ENCODE data around the gene TINCR.
"Not testable (repeated sequence)": the region's sequence is repeated elsewhere in the genome, so short reads cannot be mapped to it uniquely, and the experiment has no call there.

Gene TINCR

DNA sequence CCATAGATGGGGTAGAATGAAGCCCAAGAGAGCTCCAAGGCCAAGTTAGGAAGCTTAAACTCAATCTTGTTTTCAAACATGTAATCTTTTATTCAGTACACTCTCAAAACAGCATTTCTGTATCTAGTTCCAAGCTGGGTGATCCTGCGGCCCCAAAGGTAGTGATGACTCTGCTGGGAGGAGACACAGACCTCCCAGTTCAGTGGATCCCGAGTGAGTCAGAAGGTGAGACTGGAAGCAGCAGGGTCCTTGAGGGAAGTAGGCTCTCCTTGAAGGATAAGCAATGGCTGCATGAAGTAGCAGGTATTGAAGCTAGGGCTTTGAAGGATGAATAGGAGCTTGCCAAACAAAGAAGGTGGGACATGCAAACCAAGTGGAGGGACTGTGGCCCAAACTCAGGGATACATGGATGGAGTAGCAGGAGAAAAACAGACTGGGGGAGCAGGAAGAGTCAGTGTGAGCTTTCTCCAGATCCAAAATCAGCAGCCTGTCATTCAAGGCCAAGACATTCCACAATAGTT is 9.6 kb downstream of the TINCR start:
- DNase-seq, result no peak

DNA sequence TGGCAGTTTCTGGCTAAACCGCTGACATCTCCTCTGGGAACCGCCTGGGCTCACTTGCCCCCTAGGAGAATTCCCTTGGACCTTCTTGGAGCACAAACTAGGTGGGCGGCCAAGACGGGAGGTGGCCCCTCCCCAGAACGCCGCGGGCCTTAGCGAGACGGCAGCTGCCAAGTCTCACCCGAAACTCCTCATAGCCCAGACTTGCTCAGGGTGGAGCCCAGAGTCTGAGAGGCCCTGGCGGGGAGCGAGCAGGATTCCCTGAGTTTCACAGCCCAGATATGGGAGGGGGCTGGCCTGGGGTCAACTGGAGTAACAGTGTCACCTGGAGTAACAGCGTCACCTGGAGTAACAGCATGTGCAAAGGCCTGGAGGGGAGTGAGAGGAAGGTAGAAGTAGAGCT is 10.1 kb downstream of the TINCR start:
- no peak for DNase-seq

DNA sequence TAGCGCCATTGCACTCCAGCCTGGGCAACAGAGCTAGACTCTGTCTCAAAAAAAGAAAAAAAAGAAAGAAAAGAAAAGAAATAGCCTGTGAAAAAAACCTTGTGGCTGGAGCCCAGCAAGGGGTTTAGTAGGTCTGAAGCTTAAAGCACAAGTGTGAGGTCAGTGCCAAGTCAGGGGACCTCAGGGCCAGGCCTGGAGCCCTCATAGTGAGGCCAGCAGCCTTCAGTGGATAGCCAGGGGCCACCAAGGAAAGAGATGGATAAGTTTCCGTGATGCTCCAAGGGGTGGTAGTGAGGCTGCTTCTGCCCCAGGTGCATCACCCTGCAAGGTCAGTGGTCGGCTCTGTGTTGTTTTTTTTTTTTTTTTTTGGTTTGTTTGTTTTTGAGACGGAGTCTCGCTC is 12.9 kb downstream of the TINCR start:
- no peak for DNase-seq

DNA sequence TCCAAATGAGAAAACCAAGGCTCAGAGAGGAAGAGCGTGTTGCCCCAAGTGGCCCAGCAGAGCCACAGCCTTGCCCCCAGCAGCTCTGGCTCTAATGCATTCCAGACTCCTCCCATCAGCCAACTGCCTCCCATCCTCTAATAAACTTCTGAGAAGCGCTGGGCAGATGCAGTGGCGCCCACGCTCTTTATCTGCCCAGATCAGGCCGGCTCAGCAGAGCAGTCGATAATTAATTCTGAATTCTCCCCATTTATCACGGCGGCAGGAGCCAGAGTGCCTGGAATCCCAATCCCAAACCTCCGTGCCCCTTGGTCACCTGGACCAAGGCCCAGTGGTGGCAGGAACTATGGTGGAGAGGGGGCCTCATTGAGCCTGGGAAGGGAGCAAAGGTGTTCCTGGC is 13.9 kb downstream of the TINCR start:
- DNase-seq, result no peak

DNA sequence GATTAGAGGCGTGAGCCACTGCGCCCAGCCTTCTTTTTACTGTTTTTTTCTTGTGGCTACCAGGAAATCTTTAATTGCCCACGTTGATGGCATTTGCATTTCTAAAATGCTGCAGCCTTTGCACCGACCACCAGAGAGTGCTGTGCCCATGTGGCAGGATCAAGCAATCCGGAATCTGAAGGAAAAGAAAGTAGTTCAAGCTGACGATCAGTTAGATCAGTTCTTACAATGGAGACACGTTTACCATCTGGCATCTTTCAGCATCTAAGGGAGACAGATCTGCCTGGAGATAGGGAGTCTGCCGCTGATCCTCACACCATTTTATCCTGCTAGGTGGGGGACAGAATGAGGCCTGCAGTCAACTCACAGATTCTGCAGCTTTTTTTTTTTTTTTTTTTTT is 19.9 kb downstream of the TINCR start:
- no peak for DNase-seq

DNA sequence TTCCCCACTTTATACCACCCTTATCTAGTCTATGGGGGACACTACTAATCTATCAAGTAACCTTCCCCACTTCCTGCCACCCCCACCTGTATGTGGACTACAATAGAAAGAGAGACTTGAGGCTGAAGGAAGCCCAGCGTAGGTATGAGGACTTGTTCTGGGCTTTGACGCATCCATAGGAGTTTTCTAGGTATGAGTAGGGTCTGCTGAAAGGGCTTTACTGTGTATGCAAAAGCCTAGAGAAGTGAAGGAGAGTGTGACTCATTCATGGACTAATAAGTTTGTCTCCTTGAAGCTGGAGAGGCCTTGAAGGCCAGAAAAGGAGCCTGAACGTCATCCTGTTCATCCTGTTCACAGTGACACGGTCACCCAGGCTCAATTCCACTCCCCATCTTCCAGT is 21.8 kb downstream of the TINCR start:
- no peak for DNase-seq

DNA sequence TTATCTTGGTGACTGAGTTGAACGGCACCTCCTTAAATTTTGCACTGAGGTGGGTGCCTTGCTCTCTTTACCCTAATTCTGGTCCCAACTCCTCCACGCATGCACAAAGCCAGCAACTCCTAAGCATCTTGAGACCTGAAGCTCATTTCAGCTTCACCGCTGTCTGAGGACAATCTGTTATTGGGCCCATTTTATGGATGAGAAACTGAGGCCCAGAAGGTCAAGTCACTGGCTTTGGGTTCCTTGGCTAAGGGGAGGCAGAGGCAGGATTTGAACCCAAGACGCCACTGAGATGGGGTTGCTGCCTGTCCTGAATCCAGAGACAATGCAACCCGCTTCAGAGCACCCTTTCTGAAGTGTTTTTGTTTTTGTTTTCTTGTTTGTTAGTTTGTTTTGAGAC is 22.7 kb downstream of the TINCR start:
- DNase-seq, result no peak

DNA sequence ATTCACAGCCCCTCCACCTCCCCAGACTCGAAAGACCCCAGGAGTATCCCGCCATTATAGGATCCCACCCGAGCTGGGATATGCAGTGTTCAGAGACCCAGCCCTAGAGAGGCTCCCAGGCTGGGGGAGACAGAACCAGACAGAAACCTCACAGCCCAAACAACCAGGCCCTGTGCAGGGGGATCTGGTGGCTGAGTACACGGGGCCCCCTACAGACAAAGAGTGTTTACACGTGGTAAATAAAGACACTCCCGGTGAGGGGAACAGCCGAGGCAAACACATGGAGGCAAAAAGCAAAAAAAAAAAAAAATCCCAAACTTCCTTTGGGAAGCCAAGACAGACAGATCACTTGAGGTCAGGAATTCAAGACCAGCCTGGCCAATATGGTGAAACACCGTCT is 25.1 kb downstream of the TINCR start:
- DNase-seq, result no peak

DNA sequence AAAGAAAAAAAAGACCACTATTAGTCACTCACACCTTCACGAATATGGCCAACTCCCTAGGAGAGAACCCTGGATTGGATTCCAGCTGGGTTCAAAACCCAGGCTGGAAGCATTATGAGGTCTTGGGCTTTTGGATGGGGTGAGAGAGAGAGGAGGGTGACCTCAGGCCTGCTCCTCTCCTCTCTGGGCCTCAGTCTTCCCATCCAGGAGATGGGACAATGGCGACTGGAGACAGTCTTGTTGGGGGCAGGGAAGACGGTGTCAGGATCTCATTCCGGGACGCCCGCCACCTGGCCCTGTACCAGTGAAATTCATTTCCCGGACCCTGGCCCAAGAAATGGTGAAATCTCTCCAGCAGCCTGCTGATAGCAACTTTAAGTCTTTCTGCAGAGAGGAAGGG is 26.3 kb downstream of the TINCR start:
- no peak for DNase-seq

DNA sequence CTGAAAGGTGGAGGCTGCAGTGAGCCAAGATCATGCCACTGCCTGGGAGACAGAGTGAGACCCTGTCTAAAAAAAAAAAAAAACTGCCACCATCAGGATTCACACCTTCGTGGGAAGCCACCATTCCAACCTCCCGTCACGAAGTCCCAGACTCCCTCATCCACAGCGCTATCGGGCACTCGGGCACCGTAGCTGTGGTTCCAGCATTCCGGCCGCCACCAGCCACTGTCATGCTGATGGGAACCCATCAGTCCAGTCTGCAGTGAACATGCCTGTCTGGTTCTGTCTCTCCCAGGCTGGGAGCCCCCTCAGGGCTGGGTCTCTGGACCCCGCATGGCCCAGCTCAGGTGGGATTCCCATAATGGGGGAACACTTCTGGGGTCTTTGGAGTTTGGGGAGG is 27.5 kb downstream of the TINCR start:
- DNase-seq, result no peak

DNA sequence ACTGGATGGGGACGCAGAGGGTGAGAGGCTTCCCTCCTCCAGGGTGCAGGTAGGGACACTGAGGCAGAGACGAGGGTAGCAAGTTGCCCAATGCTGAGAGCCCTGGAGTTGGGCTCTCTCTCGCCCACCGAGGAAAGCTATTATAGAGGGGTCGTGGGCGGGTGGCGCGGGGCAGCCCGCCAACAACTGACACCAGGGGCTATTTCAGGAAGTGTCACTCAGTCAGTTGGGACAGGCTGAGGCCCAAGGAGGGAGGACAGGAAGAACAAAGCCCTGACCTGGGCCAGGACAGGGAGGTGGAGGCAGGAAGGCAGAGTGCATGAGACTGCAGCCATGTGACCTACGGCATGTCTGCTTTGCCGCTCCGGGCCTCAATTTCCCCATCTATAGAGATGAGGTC is 29.9 kb downstream of the TINCR start:
- no peak for DNase-seq

DNA sequence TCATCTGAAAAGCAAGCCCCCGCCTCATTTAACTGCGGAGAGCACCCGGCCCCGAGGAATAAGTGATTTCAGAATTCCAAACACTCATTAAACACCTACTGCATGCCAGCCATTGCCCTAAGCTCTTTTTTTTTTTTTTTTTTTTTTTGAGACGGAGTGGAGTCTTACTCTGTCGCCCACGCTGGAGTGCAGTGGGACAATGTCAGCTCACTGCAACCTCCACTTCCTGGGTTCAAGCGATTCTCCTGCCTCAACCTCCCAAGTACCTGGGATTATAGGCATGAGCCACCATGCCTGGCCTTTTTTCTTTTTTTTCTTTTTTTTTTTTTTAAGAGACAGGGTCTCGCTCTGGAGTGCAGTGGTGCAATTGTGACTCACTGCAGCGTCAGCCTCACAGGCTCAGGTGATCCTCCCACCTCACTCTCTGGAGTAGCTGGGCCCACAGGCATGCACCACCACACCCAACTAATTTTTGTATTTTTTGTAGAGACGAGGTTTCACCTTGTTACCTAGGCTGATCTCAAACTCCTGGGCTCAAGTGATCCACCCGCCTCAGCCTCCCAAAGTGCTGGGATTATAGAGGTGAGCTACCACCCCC is 30.7 kb downstream of the TINCR start:
- DNase-seq, result not testable (repeated sequence)

DNA sequence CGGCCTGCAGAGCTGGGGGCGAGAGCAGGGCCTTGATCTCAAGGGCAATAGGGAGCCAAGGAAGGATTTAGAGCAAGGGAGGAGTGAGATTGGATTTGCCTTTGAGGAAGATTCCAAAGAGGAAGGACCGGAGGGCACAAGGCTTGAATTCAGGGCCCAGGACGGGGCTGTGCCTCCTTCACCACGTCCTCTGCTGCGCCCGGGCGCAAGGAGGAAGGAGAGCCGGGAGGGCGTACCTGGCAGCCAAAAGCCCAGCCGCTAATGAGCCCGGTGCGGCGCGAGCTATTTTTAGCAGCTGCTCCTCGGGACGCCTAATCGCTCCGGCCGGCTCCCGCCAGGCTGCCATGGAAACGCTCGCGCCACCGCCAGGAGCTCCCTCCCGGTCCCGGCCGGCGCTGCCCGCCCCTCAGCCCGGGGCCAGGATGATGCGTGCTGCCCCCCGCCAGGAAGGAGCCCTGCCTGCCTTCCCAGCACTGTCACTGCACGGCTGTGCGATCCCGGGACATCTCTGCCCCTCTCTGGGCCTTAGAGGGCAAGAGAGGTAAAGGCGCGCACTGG is 31.3 kb downstream of the TINCR start:
- no peak for DNase-seq

DNA sequence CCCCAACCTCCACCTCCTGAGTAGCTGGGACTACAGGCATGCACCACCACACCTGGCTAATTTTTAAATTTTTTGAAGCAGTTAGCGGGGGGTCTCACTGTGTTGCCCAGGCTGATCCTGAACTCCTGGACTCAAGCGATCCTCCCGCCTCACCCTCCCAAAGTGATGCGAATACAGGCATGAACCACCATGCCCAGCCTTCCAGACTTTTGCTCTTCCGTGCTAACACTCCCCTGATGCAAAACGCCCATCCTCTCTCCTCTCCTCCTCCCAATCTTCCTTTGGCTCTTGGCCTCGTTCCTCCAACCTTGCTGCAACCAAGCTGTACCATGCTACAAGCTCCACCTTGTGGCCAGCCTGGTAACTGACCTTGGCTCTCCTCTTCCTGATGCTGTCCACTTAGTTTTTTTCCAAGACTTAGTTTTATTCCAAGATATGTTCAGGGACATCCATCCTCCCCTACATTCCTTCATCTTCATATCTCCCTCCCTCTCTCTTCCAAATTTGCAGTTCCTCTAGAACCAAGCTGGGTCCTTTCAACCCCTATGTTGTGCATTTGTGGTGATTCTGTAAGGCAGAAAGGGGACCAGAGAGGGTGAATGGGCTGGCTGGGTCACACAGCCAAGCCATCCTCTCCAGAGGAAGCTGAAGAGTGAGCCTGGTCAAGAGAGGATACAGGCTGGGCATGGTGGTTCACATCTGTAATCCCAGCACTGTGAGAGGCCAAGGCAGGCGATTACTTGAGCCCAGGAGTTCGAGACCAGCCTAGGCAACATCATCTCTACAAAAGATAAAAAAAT is 32.8 kb downstream of the TINCR start:
- DNase-seq, result no peak

DNA sequence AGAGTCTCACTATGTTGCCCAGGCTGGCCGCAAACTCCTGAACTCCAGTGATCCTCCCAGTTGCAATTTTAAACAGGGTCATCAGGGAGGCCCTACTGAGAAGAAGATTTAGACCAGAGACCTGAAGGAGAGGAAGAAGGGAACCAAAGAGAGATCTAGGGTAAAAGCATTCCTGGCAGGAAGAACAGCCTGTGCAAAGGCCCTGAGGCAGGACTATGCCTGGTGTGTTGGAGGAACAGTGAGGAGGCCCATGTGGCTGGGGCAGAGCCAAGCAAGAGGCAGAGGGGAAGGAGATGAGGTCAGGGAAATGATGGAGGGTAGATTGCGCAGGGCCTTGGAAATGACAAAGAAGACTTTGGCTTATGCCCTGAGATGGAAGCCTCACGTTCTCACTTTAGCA is 34.5 kb downstream of the TINCR start:
- no peak for DNase-seq

DNA sequence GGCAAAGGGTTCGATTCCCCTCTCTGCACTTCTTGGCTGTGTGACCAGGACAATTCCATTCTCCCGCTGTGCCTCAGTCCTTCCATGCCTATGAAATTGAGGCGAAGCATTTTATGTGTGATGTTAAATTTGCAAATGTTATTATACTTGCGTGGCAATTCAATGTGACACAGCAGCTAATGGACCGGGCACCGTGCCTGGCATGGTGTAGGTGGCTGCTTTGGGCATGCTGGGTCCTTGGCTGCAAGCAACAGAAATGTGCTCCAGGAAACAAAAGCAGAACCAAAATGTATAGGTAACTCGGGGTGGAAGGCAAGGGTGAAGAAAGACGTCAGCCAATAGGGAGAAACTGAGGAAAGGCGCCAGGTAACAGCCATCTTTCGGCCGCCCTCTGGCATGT is 37.1 kb downstream of the TINCR start:
- no peak for DNase-seq

DNA sequence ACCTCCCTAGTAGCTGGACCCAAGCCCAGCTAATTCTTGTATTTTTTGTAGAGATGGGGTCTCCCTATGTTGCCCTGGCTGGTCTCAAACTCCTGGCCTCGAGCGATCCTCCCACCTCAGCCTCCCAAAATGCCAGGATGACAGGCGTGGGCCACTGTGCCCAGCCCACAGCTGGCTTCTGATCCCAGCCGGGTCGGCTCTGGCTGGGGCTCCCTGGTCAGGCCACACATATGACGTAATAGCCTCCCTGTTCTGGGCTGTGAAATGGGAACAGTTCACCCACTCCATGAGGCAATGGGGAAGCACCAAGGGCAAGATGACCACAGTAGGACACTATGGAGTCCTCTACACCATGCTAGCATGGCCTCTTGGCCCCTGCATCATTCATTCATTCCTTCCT is 41.1 kb downstream of the TINCR start:
- DNase-seq, result no peak

DNA sequence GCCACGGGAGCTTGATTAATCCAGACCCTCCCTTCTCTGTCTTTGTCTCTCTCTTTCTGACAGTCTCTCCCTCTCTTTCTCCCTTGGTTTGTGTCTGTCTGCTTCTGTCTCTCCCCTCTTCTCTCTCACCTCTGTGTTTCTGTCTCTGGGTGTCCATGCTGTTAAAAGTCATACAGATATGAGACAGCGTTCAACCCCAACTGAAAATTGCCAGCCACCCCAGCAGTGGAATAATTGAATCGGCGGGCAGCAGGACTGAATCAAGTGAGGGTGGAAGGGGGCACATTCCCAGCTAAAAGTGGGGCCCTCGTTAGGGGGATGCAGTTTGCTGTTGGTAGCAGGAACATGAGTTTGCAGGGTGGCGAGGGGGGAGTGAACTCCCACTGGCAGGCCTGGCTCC is 43.7 kb downstream of the TINCR start:
- no peak for DNase-seq

DNA sequence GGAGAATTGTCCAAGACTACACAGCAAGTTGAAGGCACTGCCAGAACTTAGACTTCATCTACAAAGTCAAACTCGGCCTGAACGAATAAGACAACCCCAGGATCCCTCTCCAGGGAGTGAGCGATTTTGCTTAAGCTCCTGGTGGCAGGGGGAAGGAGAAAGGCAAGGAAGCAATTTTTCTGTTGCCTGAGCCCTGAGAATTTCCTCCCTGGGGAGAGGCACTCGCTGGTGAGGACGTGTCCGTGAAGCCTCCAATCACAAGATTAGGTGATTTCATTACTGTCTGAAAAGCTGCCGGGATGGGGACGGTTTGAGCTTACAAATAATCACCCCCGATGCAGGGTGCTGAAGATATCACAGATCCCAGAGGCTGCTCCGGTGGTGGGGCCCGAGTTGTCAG is 45.6 kb downstream of the TINCR start:
- DNase-seq, result no peak

DNA sequence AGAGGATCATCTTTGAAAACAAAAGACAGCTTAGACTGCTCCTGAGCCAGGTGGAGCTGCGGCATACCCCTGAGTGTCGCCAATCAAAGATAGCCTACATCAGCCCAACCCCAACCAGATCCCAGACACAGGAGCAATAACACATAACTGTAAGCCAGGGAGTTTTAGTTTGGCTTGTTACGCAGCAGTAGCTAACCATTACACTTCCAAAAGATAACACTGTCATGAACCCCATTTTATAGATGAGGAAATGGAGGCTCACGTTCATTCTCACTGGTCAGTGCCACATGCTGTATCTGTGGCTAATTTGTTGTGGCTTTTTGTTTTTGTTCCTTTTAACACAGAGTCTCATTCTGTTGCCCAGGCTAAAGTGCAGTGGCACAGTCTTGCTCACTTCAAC is 47.3 kb downstream of the TINCR start:
- no peak for DNase-seq

DNA sequence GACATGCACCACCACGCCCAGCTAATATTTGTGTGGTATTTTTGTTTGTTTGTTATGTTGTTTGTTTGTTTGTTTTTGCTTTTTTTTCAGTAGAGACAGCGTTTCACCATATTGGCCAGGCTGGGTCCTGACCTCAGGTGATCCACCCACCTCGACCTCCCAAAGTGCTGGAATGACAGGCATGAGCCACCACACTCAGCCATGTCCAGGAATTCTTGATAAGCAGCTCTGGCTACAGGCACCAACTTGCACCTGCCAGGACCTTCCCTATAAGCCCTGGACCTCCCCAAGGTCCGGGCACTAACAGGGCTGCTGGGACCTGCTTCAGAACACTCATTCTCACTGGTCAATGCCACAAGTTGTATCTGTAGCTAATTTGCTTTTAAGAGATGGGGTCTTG is 48.7 kb downstream of the TINCR start:
- DNase-seq, result no peak

DNA sequence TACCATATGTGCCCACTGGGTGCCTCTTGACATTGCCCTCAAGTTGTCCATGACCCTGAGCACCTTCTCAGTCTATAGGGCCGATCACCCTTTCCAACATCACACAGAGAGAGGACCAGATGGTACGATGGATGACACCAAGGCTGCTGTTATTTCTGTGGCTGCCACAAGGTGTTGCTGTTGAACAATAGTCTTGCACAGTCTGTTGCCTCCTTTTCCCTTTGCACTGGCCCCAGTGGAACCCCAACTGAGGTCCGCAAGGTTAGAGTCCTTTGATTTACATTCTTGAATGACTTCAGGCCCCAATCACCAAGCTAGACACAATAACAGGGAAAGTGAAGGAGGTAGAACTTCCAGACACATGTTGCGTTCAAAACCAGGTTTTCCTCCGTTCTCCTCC is 52.0 kb downstream of the TINCR start:
- DNase-seq, result no peak

DNA sequence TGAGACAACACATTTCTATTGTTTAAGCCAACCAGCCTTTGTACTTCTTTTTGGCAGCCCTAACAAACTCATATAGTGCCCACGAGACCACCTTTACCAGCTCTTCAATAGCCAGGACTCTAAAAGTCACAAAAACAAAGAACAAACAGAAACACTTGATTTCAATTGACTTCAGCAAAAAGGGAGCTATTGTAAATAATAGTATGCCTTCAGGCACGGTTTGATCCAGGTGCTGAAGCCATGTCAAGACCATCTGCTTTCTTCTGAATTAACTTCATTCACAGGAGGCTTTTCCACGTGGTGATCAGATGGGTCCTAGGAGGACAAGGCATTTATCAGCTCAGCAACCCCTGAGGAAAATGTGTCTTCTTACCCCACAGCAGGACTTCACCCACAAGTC is 53.8 kb downstream of the TINCR start:
- no peak for DNase-seq

DNA sequence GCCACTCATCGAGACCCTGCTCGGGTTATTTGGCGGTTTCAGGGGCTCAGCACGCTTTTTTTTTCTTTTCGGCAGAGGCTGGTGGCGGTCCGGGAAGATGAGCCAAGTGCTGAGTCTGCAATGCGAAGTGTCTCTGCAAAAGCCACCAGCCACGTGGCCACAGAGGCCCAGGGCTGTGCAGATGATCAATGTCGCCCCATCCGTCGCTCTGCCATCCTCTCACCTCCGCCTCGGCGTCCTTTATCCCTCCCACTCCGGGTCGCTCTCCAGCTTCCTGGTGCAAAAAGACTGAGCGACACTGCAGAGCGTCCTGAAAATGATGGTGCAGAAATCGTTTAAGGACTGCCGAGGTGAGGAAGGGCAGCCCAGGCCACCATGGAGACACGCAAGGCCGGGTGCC is 55.0 kb downstream of the TINCR start:
- DNase-seq, result no peak
